H9 (cell line): ENCODE data around the gene WDFY1. TPM values are rescaled to one million over a fixed set of nuclear protein-coding genes. Genes with fewer than 3 reads are reported as not detected.

Source experiments
- DNase-seq: peaks from one replicate; pipeline ENCODE4 v3.0.0-alpha.2; 2017
- H2AFZ ChIP-seq: one replicate; pipeline ENCODE4 v1.6.1; 2013; ENCODE audit warnings: mild to moderate bottlenecking, low read length, control low read depth, moderate library complexity
- H2AK5ac ChIP-seq: 2 replicates; pipeline ENCODE4 v1.6.1; 2013; ENCODE audit warnings: low read length, control low read depth, mixed read lengths; ENCODE audit not compliant: insufficient read length
- H2BK120ac ChIP-seq: one replicate; pipeline ENCODE4 v1.6.1; 2013; ENCODE audit warnings: low read depth, mild to moderate bottlenecking, low read length, control low read depth, inconsistent platforms; ENCODE audit not compliant: poor library complexity, severe bottlenecking
- H2BK12ac ChIP-seq: 2 replicates; pipeline ENCODE4 v1.6.1; 2013; ENCODE audit warnings: low read length, control low read depth, mixed read lengths, low read depth; ENCODE audit not compliant: insufficient read length
- H2BK15ac ChIP-seq: 2 replicates; pipeline ENCODE4 v1.6.1; 2013; ENCODE audit warnings: low read depth, low read length, control low read depth
- H2BK20ac ChIP-seq: one replicate; pipeline ENCODE4 v1.6.1; 2013; ENCODE audit warnings: low read depth, mild to moderate bottlenecking, low read length, control low read depth, inconsistent platforms; ENCODE audit not compliant: poor library complexity, severe bottlenecking
- H2BK5ac ChIP-seq: 2 replicates; pipeline ENCODE4 v1.6.1; 2013; ENCODE audit warnings: low read length, control low read depth, mixed read lengths; ENCODE audit not compliant: insufficient read length
- H3K14ac ChIP-seq: 2 replicates; pipeline ENCODE4 v1.6.1; 2013; ENCODE audit warnings: low read length, control low read depth; ENCODE audit not compliant: insufficient read depth
- H3K18ac ChIP-seq: 2 replicates; pipeline ENCODE4 v1.6.1; 2013; ENCODE audit warnings: low read depth, mild to moderate bottlenecking, mixed read lengths, low read length, control low read depth; ENCODE audit not compliant: insufficient read length
- H3K23ac ChIP-seq: 2 replicates; pipeline ENCODE4 v1.6.1; 2013; ENCODE audit warnings: low read length, control low read depth, mixed read lengths, low read depth; ENCODE audit not compliant: insufficient read length
- H3K23me2 ChIP-seq: 2 replicates; pipeline ENCODE4 v1.6.1; 2013; ENCODE audit warnings: low read depth, mild to moderate bottlenecking, mixed read lengths, low read length, control low read depth; ENCODE audit not compliant: insufficient read length, poor library complexity, severe bottlenecking
- H3K27ac ChIP-seq: 2 replicates; pipeline ENCODE4 v1.5.1; 2013; ENCODE audit warnings: low read length, control low read depth, mixed read lengths, low read depth; ENCODE audit not compliant: insufficient read length
- H3K27me3 ChIP-seq: 2 replicates; pipeline ENCODE4 v1.6.1; 2013; ENCODE audit warnings: low read length, control low read depth, inconsistent platforms; ENCODE audit not compliant: insufficient read depth
- H3K4ac ChIP-seq: 2 replicates; pipeline ENCODE4 v1.6.1; 2013; ENCODE audit warnings: low read depth, mild to moderate bottlenecking, control low read depth, inconsistent platforms, low read length, moderate library complexity
- H3K4me1 ChIP-seq: 2 replicates; pipeline ENCODE4 v1.6.1; 2013; ENCODE audit warnings: low read length, control low read depth, inconsistent platforms; ENCODE audit not compliant: insufficient read depth
- H3K4me2 ChIP-seq: 2 replicates; pipeline ENCODE4 v1.6.1; 2013; ENCODE audit warnings: low read length, control low read depth, mixed read lengths; ENCODE audit not compliant: insufficient read length, insufficient read depth
- H3K56ac ChIP-seq: 2 replicates; pipeline ENCODE4 v1.6.1; 2013; ENCODE audit warnings: low read depth, mild to moderate bottlenecking, mixed read lengths, low read length, control low read depth; ENCODE audit not compliant: insufficient read length
- H3K79me1 ChIP-seq: 2 replicates; pipeline ENCODE4 v1.6.1; 2013; ENCODE audit warnings: low read depth, mild to moderate bottlenecking, moderate library complexity, low read length, control low read depth, inconsistent platforms; ENCODE audit not compliant: insufficient read depth, poor library complexity, severe bottlenecking
- H3K79me2 ChIP-seq: 2 replicates; pipeline ENCODE4 v1.6.1; 2013; ENCODE audit warnings: low read length, control low read depth, inconsistent platforms; ENCODE audit not compliant: insufficient read depth
- H3K9ac ChIP-seq: 2 replicates; pipeline ENCODE4 v1.6.1; 2013; ENCODE audit warnings: low read length, control low read depth, mixed read lengths; ENCODE audit not compliant: insufficient read length; ENCODE audit errors: extremely low read depth
- H3K9me3 ChIP-seq: one replicate; pipeline ENCODE4 v1.6.1; 2013; ENCODE audit warnings: low read depth, low read length, inconsistent platforms; ENCODE audit not compliant: control insufficient read depth
- H3T11ph ChIP-seq: one replicate; pipeline ENCODE4 v1.6.1; 2013; ENCODE audit warnings: mild to moderate bottlenecking, low read length, control low read depth, inconsistent platforms
- H4K20me1 ChIP-seq: one replicate; pipeline ENCODE4 v1.6.1; 2013; ENCODE audit not compliant: control insufficient read depth, insufficient read length, insufficient read depth
- H4K5ac ChIP-seq: 2 replicates; pipeline ENCODE4 v1.6.1; 2013; ENCODE audit warnings: low read depth, mild to moderate bottlenecking, mixed read lengths, low read length, control low read depth; ENCODE audit not compliant: insufficient read length
- H4K8ac ChIP-seq: replicated peaks from 2 replicates; pipeline ENCODE4 v1.6.1; 2013; ENCODE audit warnings: low read length, control low read depth, mixed read lengths, low read depth; ENCODE audit not compliant: insufficient read length
- H4K91ac ChIP-seq: 2 replicates; pipeline ENCODE4 v1.6.1; 2013; ENCODE audit warnings: low read depth, mild to moderate bottlenecking, moderate library complexity, mixed read lengths, low read length, control low read depth; ENCODE audit not compliant: insufficient read length
- H3K27ac Mint-ChIP-seq, 3 experiments: 2 replicates in 2 of 3; 3 replicates in 1 of 3; pipeline ENCODE4 v1.8.0; 2020 to 2021; ENCODE audit warnings: mixed read lengths in 3 of 3, mild to moderate bottlenecking in 1 of 3, moderate library complexity in 1 of 3
- H3K27me3 Mint-ChIP-seq: 2 replicates; pipeline ENCODE4 v1.8.0; 2021; ENCODE audit warnings: low read depth, mild to moderate bottlenecking, moderate library complexity, mixed read lengths
- H3K36me3 Mint-ChIP-seq, 3 experiments: 2 replicates in 2 of 3; 3 replicates in 1 of 3; pipeline ENCODE4 v1.8.0; 2020 to 2021; ENCODE audit warnings: low read depth in 3 of 3, mixed read lengths in 3 of 3; ENCODE audit not compliant: insufficient read depth in 1 of 3
- H3K4me1 Mint-ChIP-seq, 2 experiments: 2 replicates each; pipeline ENCODE4 v1.8.0; 2020; ENCODE audit warnings: mixed read lengths in 2 of 2
- H3K4me3 Mint-ChIP-seq, 2 experiments: 2 replicates in 1 of 2; 3 replicates in 1 of 2; pipeline ENCODE4 v1.8.0; 2020 to 2021; ENCODE audit warnings: mild to moderate bottlenecking in 2 of 2, mixed read lengths in 2 of 2, moderate library complexity in 1 of 2
- H3K9me3 Mint-ChIP-seq, 2 experiments: 2 replicates in 1 of 2; 3 replicates in 1 of 2; pipeline ENCODE4 v1.8.0; 2020; ENCODE audit warnings: mild to moderate bottlenecking in 2 of 2, mixed read lengths in 2 of 2, moderate library complexity in 1 of 2
- WGBS: extraction: QIAGEN DNeasy Blood & Tissue Kit; methylation state at CpG from one replicate; pipeline ENCODE4 v1.1.7; 2013; ENCODE audit warnings: missing lambda C conversion rate, low lambda C conversion rate, mixed read lengths; ENCODE audit not compliant: insufficient read length; ENCODE audit errors: extremely low coverage; 5-methylcytosine and 5-hydroxymethylcytosine counted together
- total RNA-seq: library from RNA; stranded (reverse); gene quantifications from 2 replicates; pipeline ENCODE4 v1.2.1, GENCODE V29; 2021
- TF ChIP-seq, protein P1 (sequence below): fragments of 200-600 bp; sonication (generic); conservative IDR thresholded peaks from 3 replicates; pipeline ENCODE4 v1.8.0; 2021; ENCODE audit warnings: antibody characterized with exemption, mild to moderate bottlenecking

The WDFY1 gene
- total RNA-seq, 1 experiment from 2014 or later: 54.1 TPM

DNA sequence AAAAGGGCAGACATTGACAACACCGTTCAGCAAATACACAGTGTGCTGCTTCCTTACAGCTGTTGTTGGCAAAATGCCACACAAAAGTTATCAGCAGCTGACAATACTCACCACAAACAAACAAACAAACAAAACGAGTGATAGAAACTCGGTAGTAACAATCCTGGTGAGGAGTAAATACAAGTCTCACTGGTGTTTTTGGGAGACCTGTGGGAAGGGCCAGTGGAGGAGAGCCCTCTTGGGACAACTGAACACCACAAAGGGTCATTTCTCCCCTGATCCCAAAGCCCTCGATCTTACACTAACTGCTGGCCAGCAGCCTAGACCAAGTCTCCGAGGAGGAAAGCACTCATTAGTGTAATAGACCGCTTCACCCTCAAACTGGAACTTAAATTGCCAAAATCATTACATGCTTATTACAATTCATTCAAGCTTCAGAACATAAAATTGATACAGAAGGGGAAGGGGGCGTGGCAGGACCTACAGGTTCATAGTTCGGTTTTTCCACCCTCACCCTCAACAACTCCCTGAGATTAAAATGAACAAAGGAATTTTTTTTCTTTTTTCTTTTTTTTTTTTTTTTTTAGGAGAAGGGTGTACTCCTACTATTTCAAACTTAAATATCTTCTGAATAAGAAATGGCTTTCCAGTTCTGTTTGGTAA, 112.8 kb downstream of the WDFY1 start:
- no peak overlapping the region for H2BK5ac ChIP-seq
- Mint-ChIP-seq H3K27ac (peak overlapping the region in 2 of 3 experiments; percentile 44 to 86; a peak in 2 of 7 replicates), H3K4me1 (peaks cover 32 to 34% of the 10 kb centered on the region in 2 experiments), H3K9me3 (no peaks in the 10 kb centered on the region), H3K27me3 (peaks cover 6% of the 10 kb centered on the region), H3K36me3 (peaks cover 0 to 3% (median 2%) of the 10 kb centered on the region in 3 experiments; a peak in 2 of 7 replicates), H3K4me3 (no peak overlapping the region; a peak in 1 of 5 replicates)
- no peaks in the 10 kb centered on the region for H4K20me1 ChIP-seq
- H2BK120ac ChIP-seq: no peak overlapping the region
- H2BK15ac ChIP-seq: no peak overlapping the region
- H3K4me2 ChIP-seq: no peak overlapping the region
- H2BK12ac ChIP-seq: no peak overlapping the region
- H3K4me1 ChIP-seq: peaks cover 6% of the 10 kb centered on the region; the same call in 1 of the 2 replicates
- H3K9ac ChIP-seq: no peak overlapping the region
- H3K9me3 ChIP-seq: no peaks in the 10 kb centered on the region
- H3K56ac ChIP-seq: no peak overlapping the region
- no peak overlapping the region for H3K4ac ChIP-seq
- TF ChIP-seq, protein P1, sequence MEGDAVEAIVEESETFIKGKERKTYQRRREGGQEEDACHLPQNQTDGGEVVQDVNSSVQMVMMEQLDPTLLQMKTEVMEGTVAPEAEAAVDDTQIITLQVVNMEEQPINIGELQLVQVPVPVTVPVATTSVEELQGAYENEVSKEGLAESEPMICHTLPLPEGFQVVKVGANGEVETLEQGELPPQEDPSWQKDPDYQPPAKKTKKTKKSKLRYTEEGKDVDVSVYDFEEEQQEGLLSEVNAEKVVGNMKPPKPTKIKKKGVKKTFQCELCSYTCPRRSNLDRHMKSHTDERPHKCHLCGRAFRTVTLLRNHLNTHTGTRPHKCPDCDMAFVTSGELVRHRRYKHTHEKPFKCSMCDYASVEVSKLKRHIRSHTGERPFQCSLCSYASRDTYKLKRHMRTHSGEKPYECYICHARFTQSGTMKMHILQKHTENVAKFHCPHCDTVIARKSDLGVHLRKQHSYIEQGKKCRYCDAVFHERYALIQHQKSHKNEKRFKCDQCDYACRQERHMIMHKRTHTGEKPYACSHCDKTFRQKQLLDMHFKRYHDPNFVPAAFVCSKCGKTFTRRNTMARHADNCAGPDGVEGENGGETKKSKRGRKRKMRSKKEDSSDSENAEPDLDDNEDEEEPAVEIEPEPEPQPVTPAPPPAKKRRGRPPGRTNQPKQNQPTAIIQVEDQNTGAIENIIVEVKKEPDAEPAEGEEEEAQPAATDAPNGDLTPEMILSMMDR: no peak
- no peak for DNase-seq
- H4K5ac ChIP-seq: no peak overlapping the region
- H3T11ph ChIP-seq: no peak overlapping the region
- H4K91ac ChIP-seq: no peak overlapping the region
- no peak overlapping the region for H2AK5ac ChIP-seq
- no peak overlapping the region for H3K18ac ChIP-seq
- no peaks in the 10 kb centered on the region for H3K79me1 ChIP-seq
- no peak overlapping the region for H3K14ac ChIP-seq
- H2BK20ac ChIP-seq: no peak overlapping the region
- no peak overlapping the region for H3K27ac ChIP-seq
- WGBS: no CpG with 5 or more reads among the region's 8 CpGs
- H3K23me2 ChIP-seq: peaks cover 4% of the 10 kb centered on the region
- H2AFZ ChIP-seq: no peak overlapping the region
- H3K23ac ChIP-seq: no peak overlapping the region
- no peak overlapping the region for H4K8ac ChIP-seq
- peaks cover 4% of the 10 kb centered on the region; the same call in 1 of the 2 replicates for H3K79me2 ChIP-seq
- no peaks in the 10 kb centered on the region for H3K27me3 ChIP-seq
